ENCODE results near the gene LTBP1.
"Not testable (repeated sequence)": the region's sequence is repeated elsewhere in the genome, so short reads cannot be mapped to it uniquely, and the experiment has no call there.

LTBP1 gene

GRCh38 chr2:32960647-32961403 lies 14.1 kb downstream of the LTBP1 start:
- DNase-seq (ENCODE audit: low spot score), result no peak

- no peak for DNase-seq (ENCODE audit: low spot score)
Observed at GRCh38 chr2:32962690-32963089, 15.9 kb downstream of the LTBP1 start.

- no peak for DNase-seq (ENCODE audit: low spot score)
Observed at GRCh38 chr2:32963941-32964340, 17.2 kb downstream of the LTBP1 start.

GRCh38 chr2:32965523-32966171 lies 18.9 kb downstream of the LTBP1 start:
- no peak for DNase-seq (ENCODE audit: low spot score)

GRCh38 chr2:32969444-32970162 lies 22.9 kb downstream of the LTBP1 start:
- no peak for DNase-seq (ENCODE audit: low spot score)

- DNase-seq (ENCODE audit: low spot score), result not testable (repeated sequence)
Observed at GRCh38 chr2:32973772-32974171, 27.0 kb downstream of the LTBP1 start.

GRCh38 chr2:32976409-32977063 lies 29.8 kb downstream of the LTBP1 start:
- no peak for DNase-seq (ENCODE audit: low spot score)

GRCh38 chr2:32977228-32977758 lies 30.5 kb downstream of the LTBP1 start:
- no peak for DNase-seq (ENCODE audit: low spot score)

GRCh38 chr2:32981612-32982011 lies 34.9 kb downstream of the LTBP1 start:
- no peak for DNase-seq (ENCODE audit: low spot score)

- DNase-seq (ENCODE audit: low spot score), result not testable (repeated sequence)
Observed at GRCh38 chr2:32983193-32983924, 36.6 kb downstream of the LTBP1 start.

GRCh38 chr2:32986480-32986879 lies 39.7 kb downstream of the LTBP1 start:
- DNase-seq (ENCODE audit: low spot score), result no peak

GRCh38 chr2:32988525-32988924 lies 41.8 kb downstream of the LTBP1 start:
- no peak for DNase-seq (ENCODE audit: low spot score)

GRCh38 chr2:32990556-32990955 lies 43.8 kb downstream of the LTBP1 start:
- no peak for DNase-seq (ENCODE audit: low spot score)

GRCh38 chr2:32991091-32991845 lies 44.5 kb downstream of the LTBP1 start:
- DNase-seq (ENCODE audit: low spot score), result no peak

- DNase-seq (ENCODE audit: low spot score), result no peak
Observed at GRCh38 chr2:32993005-32993539, 46.3 kb downstream of the LTBP1 start.

- no peak for DNase-seq (ENCODE audit: low spot score)
Observed at GRCh38 chr2:32997705-32998104, 51.0 kb downstream of the LTBP1 start.

GRCh38 chr2:33000986-33001385 lies 54.2 kb downstream of the LTBP1 start:
- no peak for DNase-seq (ENCODE audit: low spot score)

- DNase-seq (ENCODE audit: low spot score), result no peak
Observed at GRCh38 chr2:33001823-33002222, 55.1 kb downstream of the LTBP1 start.

GRCh38 chr2:33002863-33003262 lies 56.1 kb downstream of the LTBP1 start:
- DNase-seq (ENCODE audit: low spot score), result no peak

GRCh38 chr2:33005057-33005456 lies 58.3 kb downstream of the LTBP1 start:
- no peak for DNase-seq (ENCODE audit: low spot score)

All from Ammon's horn (tissue), 1 donor.